ENCODE data around the gene DDRGK1. TPM values are rescaled to one million over a fixed set of nuclear protein-coding genes. Genes with fewer than 3 reads are reported as not detected.

DDRGK1 gene
- total RNA-seq, 4 donors from 2014 or later, result 76.7 to 117 (median 89.9) TPM

GRCh38 chr20:3166913-3167342, 37.6 kb downstream of the DDRGK1 start:
- Histone ChIP-seq H3K27me3 (peaks cover 0 to 6% of the 10 kb centered on the region in 2 donors), H3K4me1 (peaks cover 0 to 8% (median 0%) of the 10 kb centered on the region in 4 donors), H3K27ac (no peak overlapping the region), H3K36me3 (peaks cover 0 to 21% (median 0%) of the 10 kb centered on the region in 3 donors), H3K4me3 (no peak overlapping the region), H3K9me3 (no peaks in the 10 kb centered on the region)
- 96 to 97% methylated on average over 7 to 9 of the region's 16 CpGs for WGBS, 2 donors
- no peak for DNase-seq (ENCODE audit: low spot score in 2 of 2)
- no peak for TF ChIP-seq CTCF (IDR thresholded peaks at IDR 0.05)
- TF ChIP-seq EP300 (IDR thresholded peaks at IDR 0.05), result no peak

DNA sequence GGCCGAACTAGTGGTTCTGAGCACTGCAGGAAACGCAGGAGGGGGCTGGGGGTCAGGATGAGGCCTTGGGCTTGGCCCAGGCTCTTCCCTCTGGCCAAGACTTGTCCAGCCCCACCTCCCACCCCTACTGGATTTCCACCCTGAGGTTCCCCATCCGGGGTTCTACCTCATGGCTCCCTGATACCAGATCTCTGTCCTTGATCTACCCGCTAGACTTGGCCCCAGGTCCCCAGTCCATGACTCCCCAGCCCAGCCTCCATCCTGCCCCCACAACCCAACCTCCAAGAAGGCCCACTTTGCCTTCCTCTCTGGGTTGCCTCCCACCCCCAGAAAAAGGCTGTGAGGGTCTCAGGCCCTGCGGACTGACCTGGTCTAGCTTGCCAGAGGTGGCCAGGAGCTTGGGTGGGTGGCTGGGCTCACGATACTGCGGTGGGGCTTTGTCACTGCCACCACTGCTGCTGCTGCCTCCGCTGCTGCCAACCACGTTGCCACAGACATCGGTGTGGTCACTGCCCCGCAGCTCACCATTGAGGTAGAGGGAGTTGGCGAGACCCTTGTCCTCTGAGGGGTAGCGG, 38.1 kb downstream of the DDRGK1 start:
- H3K36me3 ChIP-seq, result peaks cover 0 to 21% (median 0%) of the 10 kb centered on the region in 3 donors
- no peak for TF ChIP-seq CTCF (IDR thresholded peaks at IDR 0.05)
- peaks cover 0 to 6% of the 10 kb centered on the region in 2 donors for H3K27me3 ChIP-seq
- H3K9me3 ChIP-seq, result no peaks in the 10 kb centered on the region
- WGBS, 2 donors, result 90 to 92% methylated on average over 12 to 13 of the region's 13 CpGs
- peaks cover 0 to 8% (median 0%) of the 10 kb centered on the region in 4 donors for H3K4me1 ChIP-seq
- H3K4me3 ChIP-seq, result no peak overlapping the region
- H3K27ac ChIP-seq, result no peak overlapping the region
- no peak for DNase-seq (ENCODE audit: low spot score in 2 of 2)

GRCh38 chr20:3165473-3166337, 38.8 kb downstream of the DDRGK1 start:
- H3K27me3 ChIP-seq, result peaks cover 0 to 6% of the 10 kb centered on the region in 2 donors
- DNase-seq (ENCODE audit: low spot score in 2 of 2), result no peak
- no peak for TF ChIP-seq CTCF (IDR thresholded peaks at IDR 0.05)
- no peak for TF ChIP-seq EP300 (IDR thresholded peaks at IDR 0.05)
- no peak for TF ChIP-seq POLR2A (IDR thresholded peaks at IDR 0.05)
- H3K4me3 ChIP-seq, result no peak overlapping the region
- H3K4me1 ChIP-seq, result peaks cover 0 to 8% (median 0%) of the 10 kb centered on the region in 4 donors
- 68 to 74% methylated on average over 30 to 45 of the region's 45 CpGs for WGBS, 2 donors
- peaks cover 0 to 21% (median 0%) of the 10 kb centered on the region in 3 donors for H3K36me3 ChIP-seq
- H3K9me3 ChIP-seq, result no peaks in the 10 kb centered on the region
- no peak overlapping the region for H3K27ac ChIP-seq

DNA sequence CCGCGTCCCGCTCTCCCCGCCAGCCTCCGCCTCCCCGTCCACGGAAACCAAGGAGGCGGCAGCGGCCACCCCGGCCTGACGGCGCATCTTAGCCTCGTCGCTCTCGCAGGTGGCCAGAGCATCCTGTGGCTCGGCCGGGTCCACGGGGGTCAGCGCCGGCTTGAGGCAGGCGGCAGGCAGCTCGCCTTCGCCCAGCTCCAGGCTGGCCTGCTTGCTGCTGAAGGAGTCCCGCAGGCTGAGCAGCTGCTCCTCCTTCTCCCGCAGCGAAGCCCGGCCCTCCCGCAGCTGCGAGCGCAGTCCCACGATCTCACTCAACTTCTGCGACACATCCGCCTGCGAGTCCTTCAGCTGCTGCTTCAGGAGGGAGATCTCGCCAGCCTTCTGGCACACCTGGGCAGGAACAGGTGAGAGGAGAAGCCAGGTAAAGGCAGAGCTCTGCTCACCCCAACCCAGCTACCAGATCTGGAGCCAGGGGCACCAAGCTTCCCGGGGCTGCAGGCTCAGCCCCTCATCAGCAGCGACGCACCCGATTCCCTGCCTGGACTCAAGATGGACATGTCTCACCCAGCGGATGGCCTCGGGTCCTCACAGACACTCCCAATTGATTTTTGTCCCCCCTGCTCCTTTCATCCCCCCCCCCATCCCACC, 39.6 kb downstream of the DDRGK1 start:
- H3K36me3 ChIP-seq, result peaks cover 0 to 21% (median 0%) of the 10 kb centered on the region in 3 donors
- WGBS, 2 donors, result 82 to 86% methylated on average over 30 to 40 of the region's 41 CpGs
- H3K4me1 ChIP-seq, result peaks cover 0 to 11% (median 0%) of the 10 kb centered on the region in 4 donors
- DNase-seq (ENCODE audit: low spot score in 2 of 2), result no peak
- peaks cover 0 to 6% of the 10 kb centered on the region in 2 donors for H3K27me3 ChIP-seq
- no peak overlapping the region for H3K4me3 ChIP-seq
- TF ChIP-seq POLR2A (IDR thresholded peaks at IDR 0.05) (no peak), EP300 (IDR thresholded peaks at IDR 0.05) (no peak), CTCF (IDR thresholded peaks at IDR 0.05) (no peak)
- H3K27ac ChIP-seq, result no peak overlapping the region
- no peaks in the 10 kb centered on the region for H3K9me3 ChIP-seq

All from tibial nerve (tissue), 4 donors.